ENCODE measurements around the gene ARAF. TPM values are rescaled to one million over a fixed set of nuclear protein-coding genes. Genes with fewer than 3 reads are reported as not detected.

ARAF gene
- total and polyA plus RNA-seq, 2 of the 13 experiments (the other 11 are each of a cell fraction or from before 2014, with no cell fraction given): 18.0 to 33.1 TPM

GRCh38 chrX:47619486-47620302 lies 58.7 kb downstream of the ARAF start, which contains the start of gene SYN1 (continued):
- TF ChIP-seq ZNF431 (CRISPR knock-in tag; IDR thresholded peaks at IDR 0.05; ENCODE audit: borderline replicate concordance, low read depth): no peak
- TF ChIP-seq FOXA3 (CRISPR knock-in tag; IDR thresholded peaks at IDR 0.05): peak; percentile 32; the same call in 1 of the 2 replicates
- no peak for TF ChIP-seq MTA3 (CRISPR knock-in tag; IDR thresholded peaks at IDR 0.05)
- TF ChIP-seq JUND (CRISPR knock-in tag; IDR thresholded peaks at IDR 0.05): peak; percentile 76; the same call in 1 of the 2 replicates
- TF ChIP-seq ZNF652 (CRISPR knock-in tag; IDR thresholded peaks at IDR 0.05; ENCODE audit: borderline replicate concordance, low read depth): no peak
- peak; percentile 62; the same call in 1 of the 2 replicates for TF ChIP-seq ZBTB38 (CRISPR knock-in tag; IDR thresholded peaks at IDR 0.05)
- no peak for TF ChIP-seq ARNT (IDR thresholded peaks at IDR 0.05)
- TF ChIP-seq ZNF256 (CRISPR knock-in tag; conservative IDR thresholded peaks at IDR 0.05): 0 out of 2 replicates have a peak, but pooled peaks have one; percentile 34
- TF ChIP-seq ZFP36 (IDR thresholded peaks at IDR 0.05; ENCODE audit: borderline replicate concordance, low read depth, low read length, partially characterized antibody): no peak
- no peak for TF ChIP-seq ZHX2 (IDR thresholded peaks at IDR 0.05; ENCODE audit: low read depth)
- no peak for TF ChIP-seq ZHX2 (CRISPR knock-in tag; IDR thresholded peaks at IDR 0.05; ENCODE audit: borderline replicate concordance)
- TF ChIP-seq SSRP1 (CRISPR knock-in tag; IDR thresholded peaks at IDR 0.05): no peak
- TF ChIP-seq RBM22 (optimal IDR thresholded peaks at IDR 0.05; ENCODE audit: low read length): no peak
- 0 out of 2 replicates have a peak, but pooled peaks have one; percentile 28 for TF ChIP-seq MED1 (CRISPR knock-in tag; IDR thresholded peaks at IDR 0.05)
- TF ChIP-seq GTF2F1 (IDR thresholded peaks at IDR 0.05; ENCODE audit: low read length): no peak
- no peak for TF ChIP-seq ZKSCAN8 (CRISPR knock-in tag; IDR thresholded peaks at IDR 0.05; ENCODE audit: borderline replicate concordance)
- peak; percentile 73; the same call in 1 of the 2 replicates for TF ChIP-seq ZNF563 (CRISPR knock-in tag; IDR thresholded peaks at IDR 0.05)
- peak; percentile 30; the same call in 1 of the 2 replicates for TF ChIP-seq ZNF768 (CRISPR knock-in tag; IDR thresholded peaks at IDR 0.05)
- no peak for TF ChIP-seq SAFB2 (CRISPR knock-in tag; IDR thresholded peaks at IDR 0.05; ENCODE audit: borderline replicate concordance, low read depth)
- TF ChIP-seq RORA (CRISPR knock-in tag; IDR thresholded peaks at IDR 0.05): no peak
- 0 out of 2 replicates have a peak, but pooled peaks have one; percentile 60 for TF ChIP-seq ZNF766 (CRISPR knock-in tag; IDR thresholded peaks at IDR 0.05; ENCODE audit: borderline replicate concordance)
- no peak for TF ChIP-seq ZNF644 (CRISPR knock-in tag; IDR thresholded peaks at IDR 0.05; ENCODE audit: low read depth)
- peak; percentile 79; the same call in 1 of the 2 replicates for TF ChIP-seq SNAPC2 (CRISPR knock-in tag; IDR thresholded peaks at IDR 0.05)
- TF ChIP-seq TSC22D2 (CRISPR knock-in tag; IDR thresholded peaks at IDR 0.05; ENCODE audit: borderline replicate concordance): peak; percentile 65; the same call in 1 of the 2 replicates
- no peak for TF ChIP-seq ZNF251 (CRISPR knock-in tag; IDR thresholded peaks at IDR 0.05)
- no peak for TF ChIP-seq ZNF616 (CRISPR knock-in tag; IDR thresholded peaks at IDR 0.05; ENCODE audit: low read depth)
- TF ChIP-seq SALL1 (CRISPR knock-in tag; IDR thresholded peaks at IDR 0.05): peak; percentile 78
- TF ChIP-seq PHF20 (CRISPR knock-in tag; IDR thresholded peaks at IDR 0.05): no peak
